DOHH2 (cell line): ENCODE measurements around the gene CACNA1B.

Experiments
- H3F3A ChIP-seq: fragments of 200-600 bp; sonication (generic), shearing (Covaris generic); 2 replicates; pipeline ENCODE4 v1.6.0; 2016; ENCODE audit warnings: antibody characterized with exemption, mild to moderate bottlenecking; ENCODE audit not compliant: control insufficient read depth, insufficient read depth
- H3K27ac ChIP-seq: fragments of 200-600 bp; sonication (generic); 2 replicates; pipeline ENCODE4 v1.5.1; 2014; ENCODE audit warnings: low read depth, mild to moderate bottlenecking, low read length, moderate library complexity
- H3K27me3 ChIP-seq: fragments of 200-600 bp; sonication (generic); 2 replicates; pipeline ENCODE4 v1.6.1; 2014; ENCODE audit warnings: mild to moderate bottlenecking, low read length, mixed read lengths; ENCODE audit not compliant: control insufficient read depth
- H3K36me3 ChIP-seq: fragments of 200-600 bp; sonication (generic); 2 replicates; pipeline ENCODE4 v1.6.1; 2014; ENCODE audit warnings: mild to moderate bottlenecking, low read length, moderate library complexity, mixed read lengths; ENCODE audit not compliant: control insufficient read depth
- H3K4me1 ChIP-seq: fragments of 200-600 bp; sonication (generic); 2 replicates; pipeline ENCODE4 v1.6.1; 2014; ENCODE audit warnings: mild to moderate bottlenecking, low read length, mixed read lengths; ENCODE audit not compliant: control insufficient read depth
- H3K4me2 ChIP-seq: fragments of 200-600 bp; sonication (generic); 2 replicates; pipeline ENCODE4 v1.6.0; 2014; ENCODE audit warnings: mild to moderate bottlenecking, low read length, moderate library complexity
- H3K4me3 ChIP-seq: fragments of 200-600 bp; sonication (generic); 2 replicates; pipeline ENCODE4 v1.5.1; 2014; ENCODE audit warnings: mild to moderate bottlenecking, low read length, mixed read lengths
- H3K79me2 ChIP-seq: fragments of 200-600 bp; sonication (generic); 2 replicates; pipeline ENCODE4 v1.6.1; 2014; ENCODE audit warnings: mild to moderate bottlenecking, low read length, mixed read lengths; ENCODE audit not compliant: control insufficient read depth
- H3K9me2 ChIP-seq: fragments of 200-600 bp; sonication (generic); replicated peaks from 2 replicates; pipeline ENCODE4 v1.6.1; 2014; ENCODE audit warnings: mild to moderate bottlenecking, low read length, mixed read lengths; ENCODE audit not compliant: control insufficient read depth
- H3K9me3 ChIP-seq: fragments of 200-600 bp; sonication (generic); 2 replicates; pipeline ENCODE4 v1.6.1; 2014; ENCODE audit warnings: antibody characterized with exemption, low read length, mixed read lengths; ENCODE audit not compliant: control insufficient read depth, insufficient read depth
- H4K20me1 ChIP-seq: fragments of 200-600 bp; sonication (generic); 2 replicates; pipeline ENCODE4 v1.6.0; 2014; ENCODE audit warnings: low read depth, mild to moderate bottlenecking, antibody characterized with exemption, low read length, moderate library complexity; ENCODE audit not compliant: control insufficient read depth, insufficient read depth
- CTCF ChIP-seq: fragments of 200-600 bp; sonication (generic); IDR thresholded peaks from one replicate; pipeline ENCODE4 v1.5.1; 2014; ENCODE audit warnings: antibody characterized with exemption, mild to moderate bottlenecking, low read depth, low read length; ENCODE audit not compliant: poor library complexity, severe bottlenecking
- EZH2phosphoT487 ChIP-seq: fragments of 200-600 bp; sonication (generic); IDR thresholded peaks from 2 replicates; pipeline ENCODE4 v1.6.1; 2017; ENCODE audit warnings: borderline replicate concordance, mild to moderate bottlenecking, antibody characterized with exemption, low read length, moderate library complexity, mixed read lengths

CACNA1B gene

GRCh38 chr9:137972988-137973470 lies 95.4 kb downstream of the CACNA1B start:
- Histone ChIP-seq H3K4me1 (no peaks in the 10 kb centered on the region), H3K9me2 (no peaks in the 10 kb centered on the region), H3K79me2 (no peaks in the 10 kb centered on the region), H3K36me3 (no peaks in the 10 kb centered on the region), H3K4me2 (no peak overlapping the region), H3K4me3 (no peak overlapping the region), H4K20me1 (no peaks in the 10 kb centered on the region), H3K27me3 (no peaks in the 10 kb centered on the region), H3K9me3 (no peaks in the 10 kb centered on the region), H3K27ac (no peak overlapping the region), H3F3A (no peaks in the 10 kb centered on the region)
- TF ChIP-seq CTCF (no peak), EZH2phosphoT487 (no peak)

GRCh38 chr9:137973829-137974416 lies 96.3 kb downstream of the CACNA1B start:
- Histone ChIP-seq H3K9me3 (no peaks in the 10 kb centered on the region), H3K79me2 (no peaks in the 10 kb centered on the region)

GRCh38 chr9:137974746-137975526 lies 97.4 kb downstream of the CACNA1B start:
- Histone ChIP-seq H3K9me2 (no peaks in the 10 kb centered on the region), H3K27me3 (no peaks in the 10 kb centered on the region), H3K4me3 (no peak overlapping the region), H3K9me3 (no peaks in the 10 kb centered on the region), H3K36me3 (no peaks in the 10 kb centered on the region), H3F3A (no peaks in the 10 kb centered on the region), H3K27ac (no peak overlapping the region), H3K4me2 (no peak overlapping the region), H4K20me1 (no peaks in the 10 kb centered on the region), H3K79me2 (no peaks in the 10 kb centered on the region), H3K4me1 (no peaks in the 10 kb centered on the region)
- TF ChIP-seq CTCF (no peak), EZH2phosphoT487 (no peak)

More at GRCh38 chr9:137973829-137974416, 96.3 kb downstream of the CACNA1B start:
- Histone ChIP-seq H3F3A (no peaks in the 10 kb centered on the region), H3K4me1 (no peaks in the 10 kb centered on the region), H3K27me3 (no peaks in the 10 kb centered on the region), H3K27ac (no peak overlapping the region), H3K4me3 (no peak overlapping the region), H4K20me1 (no peaks in the 10 kb centered on the region), H3K36me3 (no peaks in the 10 kb centered on the region), H3K4me2 (no peak overlapping the region), H3K9me2 (no peaks in the 10 kb centered on the region)
- TF ChIP-seq EZH2phosphoT487 (no peak), CTCF (no peak)
